ENCODE measurements around the gene TMEM117.

DNA sequence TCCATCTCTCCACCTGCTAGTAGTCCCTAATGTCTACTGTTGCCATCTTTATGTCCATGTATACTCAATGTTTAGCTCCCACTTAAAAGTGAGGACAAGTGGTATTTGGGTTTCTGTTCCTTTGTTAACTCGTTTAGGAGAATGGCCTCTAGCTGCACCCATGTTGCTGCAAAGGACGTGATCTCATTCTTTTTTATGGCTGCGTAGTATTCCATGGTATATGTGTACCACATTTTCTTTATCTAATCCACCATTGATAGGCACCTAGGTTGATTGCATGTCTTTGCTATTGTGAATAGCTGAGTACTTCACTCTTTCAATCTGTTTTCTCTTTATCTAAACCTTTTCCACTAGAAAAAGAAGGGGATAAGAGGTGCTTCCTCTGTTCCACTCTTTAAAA is 130.0 kb downstream of the TMEM117 start:
- TF ChIP-seq, protein P1, sequence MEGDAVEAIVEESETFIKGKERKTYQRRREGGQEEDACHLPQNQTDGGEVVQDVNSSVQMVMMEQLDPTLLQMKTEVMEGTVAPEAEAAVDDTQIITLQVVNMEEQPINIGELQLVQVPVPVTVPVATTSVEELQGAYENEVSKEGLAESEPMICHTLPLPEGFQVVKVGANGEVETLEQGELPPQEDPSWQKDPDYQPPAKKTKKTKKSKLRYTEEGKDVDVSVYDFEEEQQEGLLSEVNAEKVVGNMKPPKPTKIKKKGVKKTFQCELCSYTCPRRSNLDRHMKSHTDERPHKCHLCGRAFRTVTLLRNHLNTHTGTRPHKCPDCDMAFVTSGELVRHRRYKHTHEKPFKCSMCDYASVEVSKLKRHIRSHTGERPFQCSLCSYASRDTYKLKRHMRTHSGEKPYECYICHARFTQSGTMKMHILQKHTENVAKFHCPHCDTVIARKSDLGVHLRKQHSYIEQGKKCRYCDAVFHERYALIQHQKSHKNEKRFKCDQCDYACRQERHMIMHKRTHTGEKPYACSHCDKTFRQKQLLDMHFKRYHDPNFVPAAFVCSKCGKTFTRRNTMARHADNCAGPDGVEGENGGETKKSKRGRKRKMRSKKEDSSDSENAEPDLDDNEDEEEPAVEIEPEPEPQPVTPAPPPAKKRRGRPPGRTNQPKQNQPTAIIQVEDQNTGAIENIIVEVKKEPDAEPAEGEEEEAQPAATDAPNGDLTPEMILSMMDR (IDR thresholded peaks at IDR 0.05) = no peak
- TF ChIP-seq POLR2A (IDR thresholded peaks at IDR 0.05) (no peak), POLR2AphosphoS5 (IDR thresholded peaks at IDR 0.05) (no peak)

All from stomach (tissue), 4 donors.